HG03521 (cell line): Measurements from ENCODE around the gene SMAD4.
"Not testable (repeated sequence)": the region's sequence is repeated elsewhere in the genome, so short reads cannot be mapped to it uniquely, and the experiment has no call there.

Experiments used
- ATAC-seq: cut with Tn5 transposase; IDR thresholded peaks from one replicate; pipeline ENCODE4 v1.9.1; 2021; ENCODE audit warnings: mild to moderate bottlenecking, moderate library complexity; ENCODE audit not compliant: unreplicated experiment

The SMAD4 gene

GRCh38 chr18:51068105-51068504 is 38.1 kb downstream of the SMAD4 start:
- no peak for ATAC-seq

- no peak for ATAC-seq
These were observed 39.9 kb downstream of the SMAD4 start for GRCh38 chr18:51069885-51070284.

GRCh38 chr18:51070545-51070944 is 40.5 kb downstream of the SMAD4 start:
- ATAC-seq, result no peak

DNA sequence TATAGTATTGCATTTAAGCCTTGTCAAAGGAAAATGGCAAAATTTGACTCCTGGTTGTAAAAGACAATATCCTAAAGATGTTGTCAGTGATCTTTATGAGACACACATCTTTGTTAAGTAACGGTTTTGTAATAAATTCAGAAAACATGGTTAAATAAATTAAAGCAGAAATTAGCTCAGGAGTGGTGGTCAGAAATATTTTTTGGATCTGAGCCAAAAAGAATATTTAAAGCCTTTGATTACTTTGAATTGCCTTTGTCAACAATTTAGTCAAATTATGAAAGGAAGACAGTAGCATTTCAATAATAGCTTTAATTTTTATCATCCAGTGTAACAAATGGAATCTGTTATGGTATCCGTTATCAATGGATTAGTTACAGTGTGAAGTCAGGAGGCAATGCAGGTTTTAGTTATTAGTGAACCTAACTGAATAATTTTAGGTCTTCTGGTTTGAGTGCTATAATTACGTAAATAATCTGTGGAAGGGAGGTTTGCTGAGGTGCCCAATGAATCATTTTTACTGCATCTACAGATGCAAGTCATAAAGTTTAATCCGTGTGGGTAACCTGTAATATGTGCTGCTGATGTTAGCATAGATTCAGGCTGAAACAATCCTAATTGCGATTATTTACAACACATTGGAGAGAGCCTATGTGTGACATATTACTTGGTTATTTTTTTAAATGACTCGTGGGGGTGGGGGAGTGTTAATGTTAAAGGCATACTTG is 42.7 kb downstream of the SMAD4 start:
- no peak for ATAC-seq

DNA sequence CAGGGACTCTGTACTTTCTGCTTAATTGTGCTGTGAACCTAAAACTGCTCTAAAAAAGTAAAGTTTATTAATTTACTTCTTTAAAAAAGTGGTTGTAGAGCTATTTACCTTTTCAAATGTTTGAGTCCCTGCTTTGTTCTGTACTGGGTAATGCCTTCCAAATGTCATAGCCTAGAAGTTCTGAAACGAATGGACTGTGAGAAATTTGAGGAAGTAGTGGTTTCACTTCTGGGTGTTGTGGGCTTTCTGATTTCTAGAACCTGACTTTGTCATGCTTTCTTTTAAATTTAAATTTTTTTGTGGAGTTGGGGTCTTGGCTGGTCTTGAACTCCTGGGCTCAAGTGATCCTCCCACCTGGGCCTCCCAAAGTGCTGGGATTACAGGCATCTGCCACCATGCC is 44.6 kb downstream of the SMAD4 start:
- peak; percentile 56 for ATAC-seq

GRCh38 chr18:51076503-51076902 is 46.5 kb downstream of the SMAD4 start:
- ATAC-seq, result no peak

DNA sequence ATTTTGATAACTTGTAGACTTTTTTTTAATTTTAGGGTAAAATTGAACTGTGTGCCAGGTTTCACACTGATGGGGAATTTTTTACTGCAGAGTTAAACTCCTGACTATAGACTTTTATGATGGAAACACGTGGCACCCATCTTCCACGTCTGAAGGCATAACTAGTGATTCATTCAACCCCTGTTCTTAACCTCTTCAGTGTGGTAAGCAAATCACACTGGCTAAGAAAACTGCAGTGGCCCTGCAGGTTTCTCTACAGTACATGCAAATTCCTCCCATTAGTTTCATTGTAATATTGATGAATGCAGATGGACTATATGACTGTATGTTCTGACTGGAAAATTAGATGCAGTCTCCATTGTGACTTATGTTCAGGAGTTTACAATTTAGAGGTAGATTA is 47.2 kb downstream of the SMAD4 start:
- ATAC-seq, result peak; percentile 79

DNA sequence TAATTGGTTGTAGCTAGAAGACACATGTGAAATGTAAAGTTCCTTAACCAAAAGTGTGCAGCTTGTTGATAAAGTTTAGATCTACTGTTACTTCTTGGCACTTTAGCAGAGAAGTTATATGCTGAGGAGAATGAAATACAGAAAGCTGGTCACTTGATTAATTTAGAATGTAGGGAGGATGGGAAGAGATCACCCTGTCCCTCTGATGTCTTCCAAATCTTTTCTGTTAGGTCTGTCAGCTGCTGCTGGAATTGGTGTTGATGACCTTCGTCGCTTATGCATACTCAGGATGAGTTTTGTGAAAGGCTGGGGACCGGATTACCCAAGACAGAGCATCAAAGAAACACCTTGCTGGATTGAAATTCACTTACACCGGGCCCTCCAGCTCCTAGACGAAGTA is 48.0 kb downstream of the SMAD4 start:
- ATAC-seq, result no peak

DNA sequence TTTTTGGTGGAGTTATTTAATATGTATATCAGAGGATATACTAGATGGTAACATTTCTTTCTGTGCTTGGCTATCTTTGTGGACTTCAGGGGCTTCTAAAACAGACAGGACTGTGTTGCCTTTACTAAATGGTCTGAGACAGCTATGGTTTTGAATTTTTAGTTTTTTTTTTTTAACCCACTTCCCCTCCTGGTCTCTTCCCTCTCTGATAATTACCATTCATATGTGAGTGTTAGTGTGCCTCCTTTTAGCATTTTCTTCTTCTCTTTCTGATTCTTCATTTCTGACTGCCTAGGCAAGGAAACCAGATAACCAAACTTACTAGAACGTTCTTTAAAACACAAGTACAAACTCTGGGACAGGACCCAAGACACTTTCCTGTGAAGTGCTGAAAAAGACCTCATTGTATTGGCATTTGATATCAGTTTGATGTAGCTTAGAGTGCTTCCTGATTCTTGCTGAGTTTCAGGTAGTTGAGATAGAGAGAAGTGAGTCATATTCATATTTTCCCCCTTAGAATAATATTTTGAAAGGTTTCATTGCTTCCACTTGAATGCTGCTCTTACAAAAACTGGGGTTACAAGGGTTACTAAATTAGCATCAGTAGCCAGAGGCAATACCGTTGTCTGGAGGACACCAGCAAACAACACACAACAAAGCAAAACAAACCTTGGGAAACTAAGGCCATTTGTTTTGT is 52.7 kb downstream of the SMAD4 start:
- peak; percentile 72 for ATAC-seq

GRCh38 chr18:51083398-51083797 is 53.4 kb downstream of the SMAD4 start:
- no peak for ATAC-seq

- no peak for ATAC-seq
These were observed 58.4 kb downstream of the SMAD4 start for GRCh38 chr18:51088410-51088809.

DNA sequence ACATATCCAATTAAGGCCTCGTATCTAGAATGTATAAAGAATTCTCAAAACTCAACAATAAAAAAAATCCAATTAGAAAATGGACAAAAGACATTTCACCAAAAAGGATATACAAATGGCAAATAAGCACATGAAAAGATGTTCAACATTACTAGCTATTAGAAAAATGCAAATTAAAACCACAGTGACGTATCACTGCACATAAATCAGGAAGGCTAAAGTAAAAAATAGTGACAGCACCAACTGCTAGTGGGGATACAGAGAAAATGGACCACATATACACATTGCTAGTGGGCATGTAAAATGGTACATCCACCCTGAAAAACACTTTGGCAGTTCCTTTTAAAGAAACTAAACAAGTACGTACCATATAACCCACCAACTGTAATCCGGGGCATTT is 59.7 kb downstream of the SMAD4 start:
- ATAC-seq, result no peak

DNA sequence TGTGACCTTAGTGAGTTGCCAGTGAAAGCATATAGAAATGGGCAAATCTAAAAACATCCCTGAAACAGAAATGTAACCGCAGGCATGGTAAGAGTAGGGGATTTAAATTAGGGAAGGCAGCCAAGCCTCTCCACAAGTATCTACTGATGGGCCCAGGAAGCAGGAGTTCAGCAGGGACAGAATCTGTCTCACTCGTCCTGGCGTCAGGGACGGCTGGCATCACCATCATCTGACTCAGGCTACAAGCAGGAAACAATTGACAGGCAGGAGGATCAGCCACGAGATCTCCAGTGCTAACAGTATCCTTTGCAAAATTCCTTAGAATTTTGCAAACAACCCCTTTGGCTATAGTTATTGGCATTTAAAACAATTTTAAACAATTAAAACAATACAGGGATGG is 61.3 kb downstream of the SMAD4 start:
- no peak for ATAC-seq

GRCh38 chr18:51092117-51092516 is 62.1 kb downstream of the SMAD4 start:
- ATAC-seq, result no peak

GRCh38 chr18:51092967-51093366 is 63.0 kb downstream of the SMAD4 start:
- not testable (repeated sequence) for ATAC-seq

GRCh38 chr18:51097021-51097822 is 67.2 kb downstream of the SMAD4 start:
- no peak for ATAC-seq

- no peak for ATAC-seq
These were observed 68.1 kb downstream of the SMAD4 start for GRCh38 chr18:51098082-51098481.

GRCh38 chr18:51098513-51098912 is 68.5 kb downstream of the SMAD4 start:
- no peak for ATAC-seq

- no peak for ATAC-seq
These were observed 70.5 kb downstream of the SMAD4 start for GRCh38 chr18:51100385-51101120.

- ATAC-seq, result no peak
These were observed 77.1 kb downstream of the SMAD4 start for GRCh38 chr18:51107082-51107481.
